ENCODE results near the gene MMGT1. TPM values are rescaled to one million over a fixed set of nuclear protein-coding genes. Genes with fewer than 3 reads are reported as not detected.
"Not testable (repeated sequence)": the region's sequence is repeated elsewhere in the genome, so short reads cannot be mapped to it uniquely, and the experiment has no call there.

The MMGT1 gene
- total and polyA plus RNA-seq, 4 donors = 3.2 to 24.6 (median 19.0) TPM

GRCh38 chrX:135931644-135932487 lies 41.9 kb downstream of the MMGT1 start:
- TF ChIP-seq, protein P1, sequence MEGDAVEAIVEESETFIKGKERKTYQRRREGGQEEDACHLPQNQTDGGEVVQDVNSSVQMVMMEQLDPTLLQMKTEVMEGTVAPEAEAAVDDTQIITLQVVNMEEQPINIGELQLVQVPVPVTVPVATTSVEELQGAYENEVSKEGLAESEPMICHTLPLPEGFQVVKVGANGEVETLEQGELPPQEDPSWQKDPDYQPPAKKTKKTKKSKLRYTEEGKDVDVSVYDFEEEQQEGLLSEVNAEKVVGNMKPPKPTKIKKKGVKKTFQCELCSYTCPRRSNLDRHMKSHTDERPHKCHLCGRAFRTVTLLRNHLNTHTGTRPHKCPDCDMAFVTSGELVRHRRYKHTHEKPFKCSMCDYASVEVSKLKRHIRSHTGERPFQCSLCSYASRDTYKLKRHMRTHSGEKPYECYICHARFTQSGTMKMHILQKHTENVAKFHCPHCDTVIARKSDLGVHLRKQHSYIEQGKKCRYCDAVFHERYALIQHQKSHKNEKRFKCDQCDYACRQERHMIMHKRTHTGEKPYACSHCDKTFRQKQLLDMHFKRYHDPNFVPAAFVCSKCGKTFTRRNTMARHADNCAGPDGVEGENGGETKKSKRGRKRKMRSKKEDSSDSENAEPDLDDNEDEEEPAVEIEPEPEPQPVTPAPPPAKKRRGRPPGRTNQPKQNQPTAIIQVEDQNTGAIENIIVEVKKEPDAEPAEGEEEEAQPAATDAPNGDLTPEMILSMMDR (IDR thresholded peaks at IDR 0.05; ENCODE audit: control extremely low read depth, extremely low read depth) = peak; percentile 35
- Histone ChIP-seq H3K36me3 (ENCODE audit: control insufficient read depth in 4 of 4, insufficient read depth in 4 of 4, low read length in 4 of 4) (peaks cover 0 to 1% (median 0%) of the 10 kb centered on the region in 4 donors), H3K4me1 (ENCODE audit: control insufficient read depth in 5 of 5, insufficient read depth in 5 of 5, low read length in 5 of 5) (no peaks in the 10 kb centered on the region), H3K9ac (ENCODE audit: insufficient read depth in 1 of 2, low read length in 2 of 2) (no peak overlapping the region), H3K9me3 (ENCODE audit: control insufficient read depth in 4 of 4, insufficient read depth in 3 of 4, low read length in 3 of 4) (no peaks in the 10 kb centered on the region), H3K27me3 (ENCODE audit: control insufficient read depth in 3 of 3, insufficient read depth in 3 of 3, low read length in 2 of 3) (peaks cover 0 to 7% (median 0%) of the 10 kb centered on the region in 3 donors), H3K4me3 (no peak overlapping the region), H3K27ac (ENCODE audit: low read depth in 1 of 2, low read length in 1 of 2) (no peak overlapping the region)
- ATAC-seq (ENCODE audit: insufficient read depth, low FRiP score) (peak; percentile 72), DNase-seq (peak; percentile 19 to 49 (median 29))
- WGBS, 2 donors = 41 to 53% methylated on average over 17 to 19 of the region's 19 CpGs

DNA sequence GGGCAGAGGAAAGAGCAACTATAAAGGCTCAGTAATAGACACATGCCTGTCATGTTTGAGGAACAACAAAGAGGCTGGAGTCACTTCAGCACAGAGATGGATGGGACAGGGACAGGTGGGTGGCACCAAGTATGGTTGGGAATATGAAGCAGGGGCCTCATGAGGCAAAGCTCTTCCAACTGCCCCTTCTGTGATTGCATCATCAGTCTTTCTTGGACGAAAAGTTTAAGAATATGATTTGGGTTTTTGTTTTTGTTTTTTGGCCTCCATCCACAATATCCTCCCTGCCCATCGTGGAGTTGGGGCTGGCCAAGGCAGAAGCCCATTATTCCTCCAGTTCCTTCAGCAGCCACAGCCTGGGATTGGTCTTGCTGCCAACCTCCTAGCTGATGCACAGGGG lies 45.9 kb downstream of the MMGT1 start:
- Histone ChIP-seq H3K27ac (ENCODE audit: low read depth in 1 of 2, low read length in 1 of 2) (no peak overlapping the region), H3K9me3 (ENCODE audit: control insufficient read depth in 4 of 4, insufficient read depth in 3 of 4, low read length in 3 of 4) (peaks cover 0 to 3% (median 0%) of the 10 kb centered on the region in 4 donors), H3K9ac (ENCODE audit: insufficient read depth in 1 of 2, low read length in 2 of 2) (no peak overlapping the region), H3K4me3 (no peak overlapping the region), H3K27me3 (ENCODE audit: control insufficient read depth in 3 of 3, insufficient read depth in 3 of 3, low read length in 2 of 3) (peaks cover 2 to 7% (median 3%) of the 10 kb centered on the region in 3 donors), H3K4me1 (ENCODE audit: control insufficient read depth in 5 of 5, insufficient read depth in 5 of 5, low read length in 5 of 5) (no peaks in the 10 kb centered on the region), H3K36me3 (ENCODE audit: control insufficient read depth in 4 of 4, insufficient read depth in 4 of 4, low read length in 4 of 4) (no peaks in the 10 kb centered on the region)
- 36 to 66% methylated on average over 2 of the region's 2 CpGs for WGBS, 2 donors
- DNase-seq = peak in 1 of 3 donors; percentile 1
- TF ChIP-seq, protein P1 (IDR thresholded peaks at IDR 0.05; ENCODE audit: control extremely low read depth, extremely low read depth) = no peak
- ATAC-seq (ENCODE audit: insufficient read depth, low FRiP score) = no peak

DNA sequence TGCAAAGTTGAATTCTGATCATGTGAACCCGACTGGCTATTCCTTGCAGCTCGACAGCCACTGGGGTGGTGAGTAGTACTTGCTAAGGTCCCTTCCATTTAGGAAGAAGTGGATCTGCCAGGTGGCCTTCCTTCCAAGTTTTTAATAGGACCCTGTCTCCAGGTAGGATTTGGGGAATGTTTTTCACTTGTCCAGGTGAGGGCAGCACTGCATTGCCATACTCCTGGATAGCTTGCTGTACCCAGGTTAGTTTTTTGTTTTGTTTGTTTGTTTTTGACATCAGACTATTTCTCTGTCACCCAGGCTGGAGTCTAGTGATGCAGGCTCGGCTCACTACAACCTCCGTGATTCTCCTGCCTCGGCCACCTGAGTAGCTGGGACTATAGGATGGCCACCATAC lies 50.4 kb downstream of the MMGT1 start:
- WGBS, 2 donors = 59 to 81% methylated on average over 5 of the region's 5 CpGs
- TF ChIP-seq, protein P1 (IDR thresholded peaks at IDR 0.05; ENCODE audit: control extremely low read depth, extremely low read depth) = no peak
- H3K9me3 ChIP-seq (ENCODE audit: control insufficient read depth in 4 of 4, insufficient read depth in 3 of 4, low read length in 3 of 4) = peaks cover 0 to 3% (median 0%) of the 10 kb centered on the region in 4 donors
- DNase-seq (no peak), ATAC-seq (ENCODE audit: insufficient read depth, low FRiP score) (no peak)
- no peak overlapping the region for H3K27ac ChIP-seq (ENCODE audit: low read depth in 1 of 2, low read length in 1 of 2)
- peaks cover 2 to 5% (median 3%) of the 10 kb centered on the region in 3 donors for H3K27me3 ChIP-seq (ENCODE audit: control insufficient read depth in 3 of 3, insufficient read depth in 3 of 3, low read length in 2 of 3)
- H3K36me3 ChIP-seq (ENCODE audit: control insufficient read depth in 4 of 4, insufficient read depth in 4 of 4, low read length in 4 of 4) = no peaks in the 10 kb centered on the region
- no peak overlapping the region for H3K9ac ChIP-seq (ENCODE audit: insufficient read depth in 1 of 2, low read length in 2 of 2)
- H3K4me1 ChIP-seq (ENCODE audit: control insufficient read depth in 5 of 5, insufficient read depth in 5 of 5, low read length in 5 of 5) = no peaks in the 10 kb centered on the region
- no peak overlapping the region for H3K4me3 ChIP-seq

DNA sequence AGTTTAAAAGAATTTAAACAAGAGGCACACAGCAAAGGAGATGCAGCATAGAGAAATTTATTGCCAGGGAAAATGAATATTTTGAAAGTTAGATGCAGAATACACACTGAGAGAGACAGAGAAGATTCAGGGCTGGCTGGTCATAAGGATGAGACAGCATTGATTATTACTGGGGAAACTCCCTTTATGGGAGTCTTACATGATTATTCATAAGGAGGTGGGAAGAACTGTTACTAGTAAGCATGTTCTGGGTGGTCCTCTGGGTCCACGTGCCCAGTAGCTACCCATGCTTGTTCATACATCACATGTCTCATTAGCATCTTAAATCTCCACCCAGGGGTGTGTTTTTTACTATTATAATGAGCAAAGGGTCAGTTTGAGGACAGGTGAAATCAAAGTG lies 53.3 kb downstream of the MMGT1 start:
- WGBS, 2 donors = 28 to 57% methylated on average over 1 of the region's 1 CpG
- not testable (repeated sequence) for H3K27ac ChIP-seq (ENCODE audit: low read depth in 1 of 2, low read length in 1 of 2); H3K4me1 ChIP-seq (ENCODE audit: control insufficient read depth in 5 of 5, insufficient read depth in 5 of 5, low read length in 5 of 5); ATAC-seq (ENCODE audit: insufficient read depth, low FRiP score); H3K9ac ChIP-seq (ENCODE audit: insufficient read depth in 1 of 2, low read length in 2 of 2); DNase-seq; H3K9me3 ChIP-seq (ENCODE audit: control insufficient read depth in 4 of 4, insufficient read depth in 3 of 4, low read length in 3 of 4); H3K4me3 ChIP-seq; H3K36me3 ChIP-seq (ENCODE audit: control insufficient read depth in 4 of 4, insufficient read depth in 4 of 4, low read length in 4 of 4); H3K27me3 ChIP-seq (ENCODE audit: control insufficient read depth in 3 of 3, insufficient read depth in 3 of 3, low read length in 2 of 3)

Measured in lung (tissue), 12 donors.